T47D (cell line): ENCODE results near the gene CLRN3.

Source experiments
- DNase-seq, 2 experiments: peaks; one replicate each; pipeline versions ENCODE4 v3.0.0 to v3.0.0-alpha.2; 2011 to 2012; ENCODE audit warnings: low read depth in 1 of 2, low spot score in 1 of 2
- JUND ChIP-seq: IDR thresholded peaks from 2 replicates; pipeline ENCODE4 v1.6.1; 2012; ENCODE audit warnings: low read depth
- in situ Hi-C: cut with HindIII; loops from 2 replicates; pipeline ENCODE4 v1.10.0; 2016; ENCODE audit warnings: low sequenced_read_pairs, low pct_unique_long_range_greater_than_20kb

Gene CLRN3

DNA sequence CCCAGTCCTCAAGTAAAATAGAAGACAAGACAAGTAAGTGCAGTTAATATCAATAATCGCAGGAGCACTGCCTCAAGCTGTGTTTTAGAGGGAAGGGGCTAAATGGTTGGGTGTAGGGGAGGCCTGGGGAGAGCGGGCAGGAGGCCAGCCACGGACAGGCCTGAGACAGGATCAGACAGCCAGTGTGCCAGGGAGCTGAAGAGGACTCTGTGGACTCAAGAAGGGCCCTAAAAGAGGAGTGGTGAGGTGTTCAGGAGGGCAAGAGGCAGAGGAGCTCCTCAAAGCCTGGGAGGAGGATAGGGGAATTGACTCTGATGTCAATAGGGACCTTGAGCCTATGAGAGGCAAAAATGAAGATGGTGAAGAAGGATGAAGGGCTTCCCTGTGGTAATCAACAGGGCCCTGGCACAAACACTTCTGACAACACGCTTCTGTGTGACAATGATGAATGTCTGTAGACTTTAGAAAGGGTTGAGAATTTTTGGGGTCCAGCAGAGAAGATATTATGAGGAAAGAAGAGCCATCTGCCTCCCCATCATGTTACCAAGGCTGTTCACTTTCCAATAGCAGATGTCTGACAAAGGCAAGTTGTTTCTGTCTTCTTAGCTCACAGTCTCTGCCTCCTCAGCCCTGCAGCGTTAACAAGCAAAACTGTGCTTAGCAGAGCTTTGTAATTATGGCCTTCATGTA, 11.7 kb upstream of the CLRN3 start:
- TF ChIP-seq JUND = no peak
- DNase-seq = no peak
- in situ Hi-C loops = no loop called here

DNA sequence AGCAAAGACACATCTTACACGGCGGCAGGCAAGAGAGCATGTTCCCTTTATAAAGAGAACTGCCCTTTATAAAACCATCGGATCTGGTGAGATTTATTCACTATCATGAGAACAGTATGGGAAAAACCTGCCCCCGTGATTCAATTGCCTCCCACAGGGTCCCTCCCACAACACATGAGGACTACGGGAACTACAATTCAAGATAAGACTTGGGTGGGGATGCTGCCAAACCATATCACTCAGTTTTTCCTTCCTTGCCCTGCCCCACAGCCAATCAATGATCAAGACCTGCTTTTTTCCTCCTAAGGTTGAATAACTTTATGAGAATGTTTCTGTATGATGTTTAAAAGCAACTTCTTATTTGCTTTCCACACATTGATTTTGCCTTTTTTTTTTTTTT, 11.0 kb upstream of the CLRN3 start:
- in situ Hi-C loops = no loop called here
- no peak for TF ChIP-seq JUND
- DNase-seq = no peak

DNA sequence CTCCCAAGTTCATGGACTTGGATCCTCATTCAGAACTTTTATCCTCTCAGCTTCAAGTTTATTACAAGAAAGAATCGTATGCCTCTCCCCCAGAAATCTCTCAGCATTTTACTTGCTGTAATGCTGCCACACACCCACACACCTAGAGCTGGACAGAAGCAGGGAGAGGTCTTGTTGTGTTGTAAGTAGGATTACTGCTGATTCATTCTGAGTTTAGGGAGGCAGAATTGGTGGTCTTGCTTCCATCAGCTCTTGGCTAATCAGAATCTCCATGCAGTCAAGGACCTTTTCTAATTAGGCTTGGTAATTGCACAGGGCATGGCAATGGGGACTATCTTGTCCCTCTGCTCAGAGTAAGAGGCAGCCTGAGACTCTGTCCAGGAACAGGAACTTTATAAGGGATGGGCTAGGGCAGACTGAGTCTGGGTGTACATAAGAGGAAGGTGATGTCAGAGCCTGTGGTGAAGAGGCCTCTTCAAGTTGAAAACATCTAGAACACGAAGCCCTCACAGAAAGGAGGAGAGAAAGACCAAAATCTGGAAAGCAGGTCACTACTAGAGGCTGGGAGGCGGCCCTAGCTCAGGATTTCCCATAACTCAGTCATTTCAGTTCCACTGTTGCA, 7.1 kb upstream of the CLRN3 start:
- in situ Hi-C loops = no loop called here
- TF ChIP-seq JUND = no peak
- no peak for DNase-seq

DNA sequence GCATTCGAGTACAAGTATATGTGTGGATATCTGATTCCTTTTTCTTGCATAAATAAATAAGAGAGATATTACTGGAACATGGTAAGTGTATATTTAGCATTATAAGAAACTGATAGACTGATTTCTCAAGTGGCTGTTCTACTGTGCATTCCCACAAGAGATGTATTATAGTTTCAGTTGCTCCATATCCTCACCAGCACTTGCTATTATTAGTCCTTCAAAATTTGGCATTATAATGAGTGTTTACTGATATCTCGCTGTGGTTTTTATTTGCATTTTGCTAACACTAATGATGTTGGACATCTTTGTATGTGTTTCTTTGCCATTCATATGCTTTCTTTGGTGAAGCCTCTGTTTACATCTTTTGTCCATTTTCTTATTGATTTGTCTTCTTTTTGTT, 4.4 kb upstream of the CLRN3 start:
- TF ChIP-seq JUND = no peak
- in situ Hi-C loops = no loop called here
- DNase-seq = no peak

DNA sequence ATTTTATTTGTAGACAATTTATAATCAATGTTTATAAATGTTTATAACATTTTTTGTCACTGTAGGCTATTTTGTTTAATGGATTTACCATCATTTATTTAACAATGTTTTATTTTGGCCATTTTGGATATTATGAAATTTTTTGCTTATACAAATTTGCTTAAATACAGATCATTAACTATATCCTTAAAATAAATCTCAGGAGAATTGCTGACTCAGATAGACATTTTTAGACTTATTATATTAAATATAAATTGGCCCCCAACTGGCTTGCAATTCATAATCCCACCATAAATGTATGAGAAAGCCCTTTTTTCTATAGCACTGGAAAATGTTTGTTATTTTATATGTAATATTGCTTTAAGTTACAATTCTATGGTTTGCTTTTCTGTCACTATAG, 3.8 kb upstream of the CLRN3 start:
- no peak for TF ChIP-seq JUND
- in situ Hi-C loops = no loop called here

DNA sequence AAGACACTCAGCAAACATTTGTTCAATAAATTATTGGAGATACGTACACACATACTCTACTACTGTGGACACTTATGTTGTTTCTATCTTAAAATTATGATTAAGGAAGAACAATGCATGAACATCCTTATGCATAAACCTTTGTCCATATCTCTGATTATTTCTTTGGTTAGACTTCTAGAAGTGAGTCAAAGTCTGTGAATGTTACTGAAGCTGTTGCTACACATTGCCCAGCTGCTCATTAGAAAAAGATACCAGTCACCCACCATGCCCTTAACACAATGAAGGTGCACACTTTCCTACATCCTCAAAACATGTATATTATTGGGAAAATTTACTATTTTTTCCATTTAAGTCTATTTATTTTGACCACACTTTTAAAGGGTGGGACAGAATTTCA, 1.4 kb upstream of the CLRN3 start:
- DNase-seq = no peak
- in situ Hi-C loops = no loop called here
- no peak for TF ChIP-seq JUND

More for the DNA sequence above, 3.8 kb upstream of the CLRN3 start:
- DNase-seq = no peak

DNA sequence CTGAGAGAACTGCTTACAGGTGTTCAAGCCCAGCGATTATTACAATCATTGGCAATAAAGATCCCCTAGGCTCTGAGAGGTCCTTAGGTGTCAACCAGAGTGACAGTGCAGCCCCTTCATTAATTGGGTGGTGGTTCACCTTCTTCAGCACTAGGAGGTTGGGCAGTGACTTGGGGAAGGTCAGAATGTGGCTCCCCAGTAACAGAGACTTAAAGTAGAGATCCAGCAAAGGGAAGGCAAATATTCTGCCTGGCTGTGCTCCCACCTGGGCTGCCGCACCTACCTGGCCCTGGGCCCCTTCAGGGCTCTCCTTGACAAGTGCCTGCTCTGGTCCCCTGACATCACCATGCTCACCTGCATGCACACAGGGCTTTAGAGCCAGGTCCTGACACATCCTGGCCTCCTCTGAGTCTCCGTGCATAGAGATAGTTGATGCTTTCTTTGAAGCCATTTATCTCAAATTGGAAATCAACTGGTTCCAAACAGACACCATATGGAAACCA, 1.9 kb downstream of the CLRN3 start:
- no peak for DNase-seq
- in situ Hi-C loops = no loop called here
- no peak for TF ChIP-seq JUND

DNA sequence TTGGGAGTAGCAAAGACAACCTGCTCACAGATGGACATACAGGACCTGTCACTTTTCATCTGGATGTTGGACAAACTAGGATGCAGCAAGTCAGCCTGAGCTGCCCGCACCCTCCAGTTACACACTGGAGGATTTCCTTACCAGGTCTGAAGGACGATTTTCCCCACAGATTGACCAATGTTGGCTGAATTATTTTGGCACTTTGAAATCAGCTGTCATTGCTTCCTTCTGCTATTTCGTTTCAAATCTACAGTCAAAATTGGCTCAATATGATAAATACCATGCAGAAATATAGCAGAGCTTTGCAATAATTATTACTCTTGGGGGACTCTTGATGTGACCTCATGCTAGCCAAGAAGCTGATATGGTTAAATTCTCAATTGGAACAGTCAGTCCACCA, 2.5 kb downstream of the CLRN3 start:
- no peak for TF ChIP-seq JUND
- in situ Hi-C loops = no loop called here
- DNase-seq = no peak

DNA sequence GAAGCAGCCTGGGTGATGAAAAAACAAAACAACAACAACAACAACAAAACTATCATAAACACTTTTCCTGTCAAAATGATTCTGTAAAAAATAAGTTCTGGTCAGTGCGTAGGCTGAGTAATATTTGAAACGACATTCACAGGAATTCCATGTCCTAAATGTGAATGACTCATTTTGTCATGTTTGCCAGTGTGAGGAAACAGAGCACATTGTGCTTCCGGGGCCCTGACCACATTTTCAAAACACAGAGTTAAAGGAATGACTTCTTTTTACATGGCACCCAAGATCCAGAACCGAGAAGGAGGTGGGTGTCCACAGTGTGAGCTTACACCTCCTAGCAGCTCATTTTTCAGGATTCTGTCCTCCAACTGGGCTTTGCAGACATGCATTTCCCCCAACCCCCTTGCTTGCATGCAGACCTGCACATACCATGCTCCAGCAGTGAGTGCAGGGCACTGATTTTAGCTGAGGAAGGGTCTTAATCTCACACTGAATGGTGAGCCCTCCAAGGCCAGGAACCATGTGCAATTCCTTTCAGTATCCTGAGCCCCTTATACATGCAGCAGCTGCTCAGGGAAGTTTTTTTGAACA, 3.0 kb downstream of the CLRN3 start:
- in situ Hi-C loops = no loop called here
- no peak for DNase-seq
- TF ChIP-seq JUND = no peak

DNA sequence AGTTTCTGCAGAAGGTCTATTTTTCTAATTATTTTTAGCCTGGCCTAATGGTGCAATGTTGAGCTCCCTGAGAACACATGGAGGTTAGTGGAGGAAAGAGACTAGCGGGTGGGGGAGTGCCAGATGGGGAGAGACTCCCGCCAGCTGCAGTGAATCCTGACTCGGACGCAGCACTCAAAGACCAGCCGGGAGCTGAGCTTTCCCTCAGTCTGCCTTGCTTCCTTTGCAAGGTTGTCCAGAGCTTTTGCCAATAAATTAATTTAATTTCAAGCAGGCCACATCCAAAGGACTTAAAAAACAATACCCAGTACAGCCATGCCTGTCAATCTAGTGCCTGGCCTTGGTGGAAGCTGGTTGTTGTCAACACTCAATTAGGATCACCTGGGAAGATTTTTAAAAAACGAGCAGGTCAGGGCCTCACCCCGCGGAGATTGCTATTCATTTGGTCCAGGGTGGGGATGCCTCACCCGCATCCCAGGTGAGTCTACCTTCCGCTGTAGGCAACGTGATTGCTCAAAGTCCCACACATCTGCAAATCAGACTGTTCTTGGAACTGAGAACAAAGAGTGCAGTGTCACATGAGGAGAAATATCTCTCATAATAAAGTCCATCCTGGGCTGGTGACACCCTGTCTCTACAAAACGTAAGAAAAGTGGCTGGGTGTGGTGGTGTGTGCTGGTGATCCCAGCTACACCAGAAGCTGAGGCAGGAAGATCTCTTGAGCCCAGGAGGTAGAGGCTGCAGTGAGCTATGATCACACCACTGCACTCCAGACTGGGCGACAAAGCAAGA, 4.0 kb downstream of the CLRN3 start:
- no peak for TF ChIP-seq JUND
- in situ Hi-C loops = no loop called here
- no peak for DNase-seq

DNA sequence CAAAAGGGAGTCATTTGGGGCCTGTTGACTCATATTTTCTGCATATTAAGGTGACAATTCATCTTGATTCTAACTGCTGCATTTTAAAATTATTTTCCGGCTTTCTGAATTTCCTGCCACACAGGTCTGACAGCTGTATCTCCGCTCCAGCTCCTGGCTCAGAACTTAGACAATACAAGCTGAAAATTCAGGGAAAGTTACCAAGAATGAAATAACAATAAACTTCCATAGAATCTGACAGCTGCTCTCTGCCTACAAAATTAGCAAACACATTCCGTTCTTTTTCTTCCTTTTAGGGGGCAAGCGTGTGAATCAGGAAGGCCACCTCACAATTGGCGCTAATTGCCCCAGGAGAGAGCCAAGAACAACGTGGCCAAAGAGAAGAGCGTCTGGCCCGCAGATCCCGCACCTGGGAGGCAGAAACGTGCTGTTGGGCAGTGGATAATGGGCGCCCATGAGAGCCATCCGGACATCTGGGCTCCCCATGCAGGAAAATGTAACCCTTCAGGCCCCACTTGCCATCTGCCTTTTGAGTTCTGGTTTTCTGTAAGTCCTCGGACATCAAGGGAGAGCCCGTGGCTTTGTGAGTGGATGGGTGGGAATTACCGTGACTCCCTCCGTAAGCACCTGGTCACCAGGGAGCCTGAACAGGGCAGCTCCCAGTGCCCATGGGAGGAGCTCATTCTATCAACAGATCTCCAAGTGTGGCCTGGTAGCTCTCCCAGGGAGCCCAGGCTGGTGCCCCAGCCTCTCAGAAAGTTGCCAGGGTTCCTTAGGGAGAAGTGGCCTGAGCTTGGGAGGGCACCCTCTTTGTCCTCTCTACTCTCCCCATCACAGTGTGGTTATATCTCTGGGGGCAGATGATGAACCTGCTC, 5.0 kb downstream of the CLRN3 start:
- no peak for DNase-seq
- in situ Hi-C loops = no loop called here
- TF ChIP-seq JUND = no peak
